SK-N-SH (cell line): ENCODE measurements around the gene MAF. TPM values are rescaled to one million over a fixed set of nuclear protein-coding genes. Genes with fewer than 3 reads are reported as not detected.

Experiments used
- CTCF ChIA-PET: fragments of 300-600, 350-600 bp; formaldehyde crosslinking; extraction: SDS; loops from one replicate; lab custom pipeline; 2021; lab: Yijun Ruan, JAX
- POLR2A ChIA-PET: fragments of 350-600 bp; sonication (Branson Sonifier 250); formaldehyde crosslinking; extraction: SDS; loops from one replicate; lab custom pipeline; 2020; ENCODE audit warnings: antibody characterized with exemption, inconsistent platforms; lab: Yijun Ruan, JAX
- DNase-seq: peaks from one replicate; pipeline ENCODE4 v3.0.0; 2012
- H2AFZ ChIP-seq: fragments of 200-600 bp; sonication (generic); 2 replicates; pipeline ENCODE4 v1.8.1; 2016; ENCODE audit warnings: antibody characterized with exemption, mild to moderate bottlenecking, low read depth
- H3F3A ChIP-seq: fragments of 200-600 bp; sonication (generic); replicated peaks from 2 replicates; pipeline ENCODE3; 2016; ENCODE audit warnings: antibody characterized with exemption, mild to moderate bottlenecking; ENCODE audit not compliant: insufficient read depth
- H3K27ac ChIP-seq, 2 experiments: fragments of 200-500 bp in 1 of 2; fragments of 200-600 bp in 1 of 2; sonication (Bioruptor generic) in 1 of 2; sonication (generic), shearing (Covaris generic) in 1 of 2; 2 replicates each; pipeline versions ENCODE4 v1.5.1 to v1.6.1; 2014 to 2016; ENCODE audit warnings: low read depth in 2 of 2, inconsistent platforms in 1 of 2, low read length in 1 of 2, mild to moderate bottlenecking in 1 of 2, mixed read lengths in 1 of 2
- H3K27me3 ChIP-seq: fragments of 200-600 bp; sonication (generic), shearing (Covaris generic); 2 replicates; pipeline ENCODE4 v1.6.1; 2016; ENCODE audit warnings: mixed run types; ENCODE audit not compliant: insufficient read depth
- H3K36me3 ChIP-seq, 2 experiments: fragments of 200-500 bp in 1 of 2; fragments of 200-600 bp in 1 of 2; sonication (Bioruptor generic) in 1 of 2; sonication (generic) in 1 of 2; replicated peaks in 1 of 2; 2 replicates each; pipeline versions ENCODE3 to v1.5.1; 2014 to 2016; ENCODE audit warnings: low read length in 1 of 2, mild to moderate bottlenecking in 1 of 2; ENCODE audit not compliant: insufficient read depth in 2 of 2, control insufficient read depth in 1 of 2
- H3K4me1 ChIP-seq, 2 experiments: fragments of 200-500 bp in 1 of 2; fragments of 200-600 bp in 1 of 2; sonication (Bioruptor generic) in 1 of 2; sonication (generic), shearing (Covaris generic) in 1 of 2; 2 replicates each; pipeline versions ENCODE4 v1.5.1 to v1.6.1; 2014 to 2016; ENCODE audit warnings: low read depth in 1 of 2, low read length in 1 of 2, mixed run types in 1 of 2; ENCODE audit not compliant: insufficient read depth in 2 of 2, control insufficient read depth in 1 of 2
- H3K4me2 ChIP-seq: fragments of 200-600 bp; sonication (generic), shearing (Covaris generic); 2 replicates; pipeline ENCODE4 v1.6.1; 2017; ENCODE audit warnings: mixed run types
- H3K4me3 ChIP-seq, 2 experiments: fragments of 200-500 bp in 1 of 2; fragments of 200-600 bp in 1 of 2; sonication (Bioruptor generic) in 1 of 2; sonication (generic), shearing (Covaris generic) in 1 of 2; 2 replicates each; pipeline versions ENCODE4 v1.5.1 to v1.8.1; 2014 to 2016; ENCODE audit warnings: low read depth in 2 of 2, inconsistent platforms in 1 of 2, low read length in 1 of 2, mild to moderate bottlenecking in 1 of 2, mixed read lengths in 1 of 2, moderate library complexity in 1 of 2
- H3K79me2 ChIP-seq: fragments of 200-600 bp; sonication (generic); 2 replicates; pipeline ENCODE4 v1.8.1; 2017; ENCODE audit warnings: mild to moderate bottlenecking; ENCODE audit not compliant: insufficient read depth
- H3K9ac ChIP-seq: fragments of 200-600 bp; sonication (generic); 2 replicates; pipeline ENCODE4 v1.6.1; 2017; ENCODE audit warnings: mixed run types
- H3K9me2 ChIP-seq: fragments of 200-600 bp; sonication (generic); 2 replicates; pipeline ENCODE4 v1.6.1; 2017; ENCODE audit warnings: mixed run types
- H3K9me3 ChIP-seq: fragments of 200-600 bp; sonication (generic); 2 replicates; pipeline ENCODE4 v1.6.1; 2017; ENCODE audit warnings: mixed run types, mild to moderate bottlenecking, moderate library complexity
- H4K20me1 ChIP-seq: fragments of 200-600 bp; sonication (generic); 2 replicates; pipeline ENCODE4 v1.6.1; 2017; ENCODE audit warnings: mild to moderate bottlenecking, mixed run types; ENCODE audit not compliant: insufficient read depth
- CHD2 ChIP-seq: fragments of 150-350 bp; IDR thresholded peaks from 2 replicates; pipeline ENCODE4 v1.6.1; 2018; ENCODE audit warnings: low read length; ENCODE audit not compliant: partially characterized antibody
- FOSL2 ChIP-seq: IDR thresholded peaks from 2 replicates; pipeline ENCODE4 v1.4.0; 2012; ENCODE audit warnings: low read depth, mild to moderate bottlenecking, moderate library complexity, borderline replicate concordance
- FOXJ3 ChIP-seq: sonication (generic); formaldehyde crosslinking; IDR thresholded peaks from 2 replicates; pipeline ENCODE4 v1.5.1; 2020; ENCODE audit warnings: mild to moderate bottlenecking, missing genetic modification reagents
- FOXM1 ChIP-seq: IDR thresholded peaks from 2 replicates; pipeline ENCODE4 v1.4.0; 2012; ENCODE audit warnings: low read depth, mild to moderate bottlenecking
- IRF3 ChIP-seq: fragments of 150-350 bp; IDR thresholded peaks from 2 replicates; pipeline ENCODE4 v1.6.1; 2016; ENCODE audit warnings: mild to moderate bottlenecking, low read depth, low read length
- MAX ChIP-seq: IDR thresholded peaks from 2 replicates; pipeline ENCODE4 v1.4.0; 2012; ENCODE audit warnings: low read depth
- MXI1 ChIP-seq: IDR thresholded peaks from 2 replicates; pipeline ENCODE4 v1.6.1; 2012; ENCODE audit warnings: mild to moderate bottlenecking, low read depth, low read length, improper control_type of control experiment
- NRF1 ChIP-seq: IDR thresholded peaks from 2 replicates; pipeline ENCODE4 v1.6.1; 2012; ENCODE audit warnings: low read depth, mild to moderate bottlenecking, low read length
- POLR2AphosphoS5 ChIP-seq: IDR thresholded peaks from 2 replicates; pipeline ENCODE4 v1.6.1; 2012; ENCODE audit warnings: low read depth, low read length
- RCOR1 ChIP-seq: fragments of 150-350 bp; IDR thresholded peaks from 2 replicates; pipeline ENCODE4 v1.6.1; 2017; ENCODE audit warnings: antibody characterized with exemption, low read length
- RFX5 ChIP-seq: IDR thresholded peaks from 2 replicates; pipeline ENCODE4 v1.6.1; 2012; ENCODE audit warnings: mild to moderate bottlenecking, improper control_type of control experiment, low read length
- SMC3 ChIP-seq: IDR thresholded peaks from 2 replicates; pipeline ENCODE4 v1.6.1; 2012; ENCODE audit warnings: low read depth, low read length, improper control_type of control experiment
- TAF1 ChIP-seq: IDR thresholded peaks from 2 replicates; pipeline ENCODE4 v1.6.1; 2012; ENCODE audit warnings: low read depth, mild to moderate bottlenecking, low read length, moderate library complexity, borderline replicate concordance
- TEAD4 ChIP-seq: IDR thresholded peaks from 2 replicates; pipeline ENCODE4 v1.4.0; 2012; ENCODE audit warnings: mild to moderate bottlenecking, borderline replicate concordance; ENCODE audit not compliant: insufficient read depth
- USF1 ChIP-seq: IDR thresholded peaks from 2 replicates; pipeline ENCODE4 v1.4.0; 2012; ENCODE audit warnings: low read depth, borderline replicate concordance
- USF2 ChIP-seq: fragments of 150-350 bp; IDR thresholded peaks from 2 replicates; pipeline ENCODE4 v1.6.1; 2017; ENCODE audit warnings: antibody characterized with exemption, low read length, low read depth, borderline replicate concordance
- YY1 ChIP-seq: IDR thresholded peaks from 2 replicates; pipeline ENCODE4 v1.4.0; 2012; ENCODE audit warnings: low read depth, mild to moderate bottlenecking
- WGBS: methylation state at CpG from one replicate; pipeline ENCODE4 v1.1.6; 2017; ENCODE audit warnings: low lambda C conversion rate; 5-methylcytosine and 5-hydroxymethylcytosine counted together
- polyA plus RNA-seq, 3 experiments: library from polyadenylated mRNA; depleted of rRNA; stranded (reverse); fragments of >200 nt; gene quantifications; 2 replicates each; pipeline ENCODE4 v1.2.3, GENCODE V29; 2012

Gene MAF
- polyA plus RNA-seq, 1 of the 3 experiments (the other 2 are of a cell fraction) = 0.23 TPM

- TF ChIP-seq MAX = no peak
- TF ChIP-seq FOXM1 = no peak
- no peak for TF ChIP-seq RFX5
- TF ChIP-seq NRF1 = no peak
- TF ChIP-seq SMC3 = no peak
- TF ChIP-seq IRF3 = no peak
- no peak for TF ChIP-seq POLR2AphosphoS5
- no peak for TF ChIP-seq TEAD4
- TF ChIP-seq USF1 = no peak
- TF ChIP-seq MXI1 = no peak
- no peak for TF ChIP-seq YY1
- TF ChIP-seq FOSL2 = no peak
- TF ChIP-seq RCOR1 = no peak
- no peak for TF ChIP-seq CHD2
- TF ChIP-seq TAF1 = no peak
- no peak for TF ChIP-seq FOXJ3 (CRISPR knock-in tag)
- TF ChIP-seq USF2 = no peak
- TF ChIP-seq, all 33 proteins: peak for 0
- Histone ChIP-seq H2AFZ (no peak overlapping the region), H3K9ac (no peak overlapping the region), H3F3A (no peaks in the 10 kb centered on the region), H3K27me3 (no peaks in the 10 kb centered on the region), H3K9me2 (no peaks in the 10 kb centered on the region), H3K36me3 (no peaks in the 10 kb centered on the region), H4K20me1 (no peaks in the 10 kb centered on the region), H3K4me1 (no peaks in the 10 kb centered on the region), H3K9me3 (no peaks in the 10 kb centered on the region), H3K4me2 (no peak overlapping the region), H3K4me3 (no peak overlapping the region), H3K79me2 (no peaks in the 10 kb centered on the region), H3K27ac (no peak overlapping the region)
- CTCF ChIA-PET = interaction anchor here (1.0 to 1.3 kb wide), 2 partner anchors 9 to 856 kb away, joined by 3 to 11 read pairs; partner anchors contain the start of gene MAF
- POLR2A ChIA-PET = no interaction called here
- no peak for DNase-seq
- 43% methylated on average over 2 of the region's 4 CpGs for WGBS
Observed at GRCh38 chr16:79610771-79611170, 10.2 kb upstream of the MAF start.
